ENCODE measurements around the gene ST14. TPM values are rescaled to one million over a fixed set of nuclear protein-coding genes. Genes with fewer than 3 reads are reported as not detected.
A peak's percentile ranks its signal among the peaks of the same experiment; 100 is the strongest.

Gene ST14
- total RNA-seq, 4 donors from 2014 or later, result 71.9 to 109 (median 84.6) TPM

DNA sequence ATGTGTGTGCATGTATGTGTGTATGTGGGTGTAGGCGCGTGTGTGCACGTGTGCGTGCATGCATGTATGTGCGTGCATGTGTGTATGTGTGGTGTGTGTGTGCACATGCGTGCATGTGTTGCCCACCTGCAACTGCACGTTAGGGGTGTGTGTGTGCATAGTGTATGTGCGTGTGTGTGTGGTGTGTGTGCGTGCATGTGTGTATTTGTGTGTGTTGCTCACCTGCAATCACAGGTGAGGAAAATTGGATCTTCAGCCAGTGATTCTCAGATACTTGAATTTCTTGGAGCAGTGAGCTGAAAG is 54.3 kb downstream of the ST14 start:
- WGBS, result 92% methylated on average over 8 of the region's 9 CpGs
- no peaks in the 10 kb centered on the region for H3K27me3 ChIP-seq
- no peaks in the 10 kb centered on the region for H3K9me3 ChIP-seq
- H3K4me3 ChIP-seq, result no peak overlapping the region
- DNase-seq (ENCODE audit: low spot score in 2 of 2), result peak in 1 of 2 donors; percentile 26
- TF ChIP-seq, protein P1, sequence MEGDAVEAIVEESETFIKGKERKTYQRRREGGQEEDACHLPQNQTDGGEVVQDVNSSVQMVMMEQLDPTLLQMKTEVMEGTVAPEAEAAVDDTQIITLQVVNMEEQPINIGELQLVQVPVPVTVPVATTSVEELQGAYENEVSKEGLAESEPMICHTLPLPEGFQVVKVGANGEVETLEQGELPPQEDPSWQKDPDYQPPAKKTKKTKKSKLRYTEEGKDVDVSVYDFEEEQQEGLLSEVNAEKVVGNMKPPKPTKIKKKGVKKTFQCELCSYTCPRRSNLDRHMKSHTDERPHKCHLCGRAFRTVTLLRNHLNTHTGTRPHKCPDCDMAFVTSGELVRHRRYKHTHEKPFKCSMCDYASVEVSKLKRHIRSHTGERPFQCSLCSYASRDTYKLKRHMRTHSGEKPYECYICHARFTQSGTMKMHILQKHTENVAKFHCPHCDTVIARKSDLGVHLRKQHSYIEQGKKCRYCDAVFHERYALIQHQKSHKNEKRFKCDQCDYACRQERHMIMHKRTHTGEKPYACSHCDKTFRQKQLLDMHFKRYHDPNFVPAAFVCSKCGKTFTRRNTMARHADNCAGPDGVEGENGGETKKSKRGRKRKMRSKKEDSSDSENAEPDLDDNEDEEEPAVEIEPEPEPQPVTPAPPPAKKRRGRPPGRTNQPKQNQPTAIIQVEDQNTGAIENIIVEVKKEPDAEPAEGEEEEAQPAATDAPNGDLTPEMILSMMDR (IDR thresholded peaks at IDR 0.05), result no peak
- TF ChIP-seq EP300 (IDR thresholded peaks at IDR 0.05), result no peak
- TF ChIP-seq POLR2A (IDR thresholded peaks at IDR 0.05), result no peak
- TF ChIP-seq POLR2AphosphoS5 (IDR thresholded peaks at IDR 0.05), result no peak
- peaks cover 7% of the 10 kb centered on the region for H3K36me3 ChIP-seq
- peaks cover 11% of the 10 kb centered on the region for H3K4me1 ChIP-seq
- H3K27ac ChIP-seq, result no peak overlapping the region

DNA sequence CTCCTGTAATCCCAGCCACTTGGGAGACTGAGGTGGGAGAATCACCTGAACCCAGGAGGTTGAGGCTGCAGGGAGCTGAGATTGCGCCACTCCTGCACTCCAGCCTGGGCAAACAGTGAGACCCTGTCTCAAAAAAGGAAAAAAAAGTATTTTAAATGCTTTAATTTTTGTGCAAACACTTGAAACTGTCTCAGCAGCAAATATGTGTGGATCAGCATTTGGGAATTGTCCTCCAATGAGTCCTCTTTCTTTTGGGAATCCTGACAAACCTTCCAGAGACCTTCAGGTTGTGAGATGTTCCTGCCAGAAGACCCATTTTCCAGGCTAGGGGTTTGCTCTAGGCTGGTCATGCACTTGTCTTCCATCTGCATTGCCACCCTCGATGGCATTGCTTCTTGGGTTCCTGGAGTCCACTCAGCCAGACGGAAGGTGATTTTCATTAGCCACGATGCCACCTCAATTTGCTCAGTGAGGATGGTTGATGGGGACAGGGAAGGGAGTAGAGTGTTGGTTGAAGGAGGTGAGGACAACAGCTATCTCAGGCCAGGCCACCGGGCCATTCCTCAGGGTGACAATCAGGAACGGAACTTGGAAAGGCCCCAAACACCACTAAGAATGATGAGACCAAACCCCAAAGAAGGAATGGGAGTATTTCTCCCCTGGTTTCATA is 55.4 kb downstream of the ST14 start:
- Histone ChIP-seq H3K27ac (no peak overlapping the region), H3K4me1 (peaks cover 11% of the 10 kb centered on the region), H3K27me3 (no peaks in the 10 kb centered on the region), H3K4me3 (no peak overlapping the region), H3K36me3 (no peaks in the 10 kb centered on the region), H3K9me3 (no peaks in the 10 kb centered on the region)
- no peak for TF ChIP-seq POLR2A (IDR thresholded peaks at IDR 0.05)
- TF ChIP-seq, protein P1 (IDR thresholded peaks at IDR 0.05), result no peak
- no peak for TF ChIP-seq EP300 (IDR thresholded peaks at IDR 0.05)
- no peak for TF ChIP-seq POLR2AphosphoS5 (IDR thresholded peaks at IDR 0.05)
- peak in 1 of 2 donors; percentile 26 for DNase-seq (ENCODE audit: low spot score in 2 of 2)
- WGBS, result 87% methylated on average over 6 of the region's 6 CpGs

DNA sequence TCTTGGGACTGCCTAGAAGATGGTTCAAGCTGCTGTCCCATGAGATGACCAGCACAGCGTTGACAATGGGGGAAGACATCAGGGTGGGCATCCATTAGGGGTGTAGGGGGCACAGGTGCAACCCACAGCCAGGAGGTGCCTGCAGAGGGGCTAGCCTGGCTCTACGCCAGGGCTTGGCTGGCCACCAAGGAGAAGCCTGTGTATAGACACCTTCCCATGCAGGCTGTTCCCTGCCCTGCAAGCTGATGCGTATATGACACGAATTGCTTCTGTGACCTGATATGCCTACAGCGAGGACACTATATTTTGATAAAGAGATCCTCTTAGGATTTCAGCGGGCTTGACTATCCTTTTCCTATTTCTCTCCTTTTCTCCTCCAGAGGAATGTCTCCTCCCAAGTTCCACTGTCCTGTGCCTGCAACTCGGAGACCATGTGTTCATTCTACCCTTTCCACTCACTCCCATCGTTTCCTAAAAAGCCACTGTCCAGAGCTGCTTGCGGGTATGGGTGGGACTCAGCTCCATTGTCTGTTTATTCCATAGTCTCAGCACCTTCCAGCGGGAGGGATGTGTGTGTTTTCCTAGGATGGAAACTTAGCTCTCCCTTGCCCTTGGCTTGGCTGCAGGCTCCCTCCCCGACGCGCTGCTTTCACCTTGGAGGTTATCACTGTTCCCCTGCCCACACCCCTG is 56.1 kb downstream of the ST14 start:
- DNase-seq (ENCODE audit: low spot score in 2 of 2), result no peak
- no peaks in the 10 kb centered on the region for H3K36me3 ChIP-seq
- WGBS, result 62% methylated on average over 11 of the region's 13 CpGs

DNA sequence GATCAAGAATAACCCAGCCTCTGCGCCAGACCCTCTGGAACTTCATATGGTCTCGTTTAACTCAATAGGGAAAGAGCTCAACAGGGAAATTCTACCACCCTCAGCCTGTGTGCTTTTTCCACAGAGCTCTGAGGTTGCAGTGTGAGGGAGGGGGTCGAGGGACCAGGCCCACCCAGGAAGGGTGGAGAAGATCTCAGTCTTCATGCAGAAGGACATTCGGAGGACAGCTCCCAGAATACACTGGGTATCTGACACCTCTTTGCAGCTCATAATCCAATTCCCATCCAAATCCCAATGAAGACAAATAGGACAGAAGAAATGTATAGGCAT is 56.6 kb downstream of the ST14 start:
- no peak for DNase-seq (ENCODE audit: low spot score in 2 of 2)
- no peak overlapping the region for H3K4me3 ChIP-seq
- TF ChIP-seq POLR2A (IDR thresholded peaks at IDR 0.05) (no peak), POLR2AphosphoS5 (IDR thresholded peaks at IDR 0.05) (no peak), EP300 (IDR thresholded peaks at IDR 0.05) (no peak)
- TF ChIP-seq, protein P1 (IDR thresholded peaks at IDR 0.05), result no peak
- no peak overlapping the region for H3K27ac ChIP-seq
- H3K27me3 ChIP-seq, result no peaks in the 10 kb centered on the region
- H3K36me3 ChIP-seq, result no peaks in the 10 kb centered on the region
- H3K4me1 ChIP-seq, result peaks cover 11% of the 10 kb centered on the region
- no peaks in the 10 kb centered on the region for H3K9me3 ChIP-seq
- WGBS, result 52% methylated on average over 4 of the region's 4 CpGs

More for the DNA sequence above, 56.1 kb downstream of the ST14 start:
- no peaks in the 10 kb centered on the region for H3K27me3 ChIP-seq
- H3K9me3 ChIP-seq, result no peaks in the 10 kb centered on the region
- peaks cover 11% of the 10 kb centered on the region for H3K4me1 ChIP-seq
- H3K27ac ChIP-seq, result no peak overlapping the region
- TF ChIP-seq POLR2A (IDR thresholded peaks at IDR 0.05), result no peak
- TF ChIP-seq POLR2AphosphoS5 (IDR thresholded peaks at IDR 0.05), result no peak
- TF ChIP-seq, protein P1 (IDR thresholded peaks at IDR 0.05), result no peak
- TF ChIP-seq EP300 (IDR thresholded peaks at IDR 0.05), result no peak
- H3K4me3 ChIP-seq, result no peak overlapping the region

DNA sequence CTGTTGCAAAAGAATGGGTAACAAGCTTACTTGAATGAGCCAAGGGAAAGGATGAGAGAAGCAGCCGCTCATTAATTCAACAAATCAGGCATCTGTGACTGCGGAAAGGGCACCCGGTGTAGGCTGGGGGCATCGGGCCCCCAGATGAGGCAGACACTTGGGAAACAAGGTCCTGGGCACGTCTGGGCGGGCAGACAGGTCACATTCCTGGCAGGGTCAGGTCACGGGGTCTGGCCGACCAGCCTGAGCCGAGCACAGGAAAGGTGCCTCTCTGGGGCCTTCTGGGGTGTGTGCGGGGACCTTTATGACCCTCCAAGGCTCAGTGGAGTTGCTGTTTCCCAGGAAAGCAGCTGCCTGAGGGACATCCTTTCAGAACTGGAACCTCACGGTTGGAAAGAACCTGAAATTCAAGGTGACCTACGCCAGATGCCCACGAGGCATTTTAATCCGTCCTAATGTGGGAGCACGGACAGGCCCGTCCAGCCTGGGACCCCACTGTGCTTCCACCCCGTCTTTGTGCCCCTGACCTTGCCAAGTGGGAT is 57.1 kb downstream of the ST14 start:
- Histone ChIP-seq H3K4me3 (no peak overlapping the region), H3K27ac (no peak overlapping the region), H3K9me3 (no peaks in the 10 kb centered on the region), H3K4me1 (peaks cover 11% of the 10 kb centered on the region), H3K36me3 (no peaks in the 10 kb centered on the region), H3K27me3 (no peaks in the 10 kb centered on the region)
- WGBS, result 49% methylated on average over 11 of the region's 17 CpGs
- no peak for DNase-seq (ENCODE audit: low spot score in 2 of 2)
- no peak for TF ChIP-seq POLR2A (IDR thresholded peaks at IDR 0.05)
- TF ChIP-seq, protein P1 (IDR thresholded peaks at IDR 0.05), result no peak
- TF ChIP-seq POLR2AphosphoS5 (IDR thresholded peaks at IDR 0.05), result no peak
